Measurements from ENCODE around the gene DNAJC1. TPM values are rescaled to one million over a fixed set of nuclear protein-coding genes. Genes with fewer than 3 reads are reported as not detected.
"Not testable (repeated sequence)": the region's sequence is repeated elsewhere in the genome, so short reads cannot be mapped to it uniquely, and the experiment has no call there.

Gene DNAJC1
- total and polyA plus RNA-seq, 4 donors: 21.2 to 48.1 (median 32.5) TPM

GRCh38 chr10:21721000-21721665 lies 282.4 kb downstream of the DNAJC1 start (continued):
- TF ChIP-seq, protein P1, sequence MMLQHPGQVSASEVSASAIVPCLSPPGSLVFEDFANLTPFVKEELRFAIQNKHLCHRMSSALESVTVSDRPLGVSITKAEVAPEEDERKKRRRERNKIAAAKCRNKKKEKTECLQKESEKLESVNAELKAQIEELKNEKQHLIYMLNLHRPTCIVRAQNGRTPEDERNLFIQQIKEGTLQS (IDR thresholded peaks at IDR 0.05): no peak

DNA sequence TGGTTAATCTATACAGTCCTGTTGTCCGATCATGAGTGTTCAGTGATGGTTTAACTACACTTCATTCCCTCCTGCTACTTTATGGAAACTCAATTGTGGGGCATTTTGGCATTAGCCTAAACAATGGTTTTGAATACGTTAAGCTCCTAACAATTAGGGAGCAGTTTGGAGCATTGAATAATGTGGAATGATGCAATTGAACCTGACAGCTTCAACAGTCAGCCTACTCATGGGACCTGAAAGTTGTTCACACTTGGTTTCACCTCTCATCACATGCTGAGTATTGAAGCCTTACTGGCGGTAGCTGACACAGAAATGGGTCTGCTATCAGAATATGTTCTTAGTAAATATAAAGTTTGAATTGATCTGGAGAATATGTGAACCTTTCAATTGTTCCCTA lies 283.4 kb downstream of the DNAJC1 start:
- Histone ChIP-seq H3K9me3 (ENCODE audit: control insufficient read depth in 4 of 4, low read length in 3 of 4) (no peaks in the 10 kb centered on the region), H3K27ac (ENCODE audit: low read depth in 1 of 2, low read length in 2 of 2) (no peak overlapping the region), H3K4me1 (ENCODE audit: control insufficient read depth in 4 of 4, insufficient read depth in 4 of 4, low read length in 3 of 4) (peaks cover 0 to 10% (median 8%) of the 10 kb centered on the region in 4 donors), H3K36me3 (ENCODE audit: control insufficient read depth in 4 of 4, insufficient read depth in 3 of 4, low read depth in 1 of 4, low read length in 3 of 4) (peaks cover 0 to 12% (median 9%) of the 10 kb centered on the region in 4 donors), H3K4me3 (ENCODE audit: low read depth in 1 of 3, low read length in 3 of 3) (no peak overlapping the region), H3K9ac (ENCODE audit: low read depth in 1 of 2, low read length in 2 of 2) (no peak overlapping the region), H3K27me3 (ENCODE audit: control insufficient read depth in 4 of 4, insufficient read depth in 4 of 4, low read length in 3 of 4) (no peaks in the 10 kb centered on the region)
- 96% methylated on average over 3 of the region's 3 CpGs for WGBS
- no peak for TF ChIP-seq RAD21 (IDR thresholded peaks at IDR 0.05)
- TF ChIP-seq, protein P1 (IDR thresholded peaks at IDR 0.05): no peak
- no peak for TF ChIP-seq JUND (IDR thresholded peaks at IDR 0.05)
- no peak for TF ChIP-seq EGR1 (IDR thresholded peaks at IDR 0.05; ENCODE audit: low read depth in 2 of 2)
- TF ChIP-seq GABPA (IDR thresholded peaks at IDR 0.05 in 1 of 2, conservative IDR thresholded peaks at IDR 0.05 in 1 of 2): no peak
- no peak for TF ChIP-seq RXRA (IDR thresholded peaks at IDR 0.05)
- TF ChIP-seq NR2F2 (IDR thresholded peaks at IDR 0.05): no peak
- TF ChIP-seq REST (IDR thresholded peaks at IDR 0.05): no peak
- DNase-seq (ENCODE audit: low spot score): no peak

GRCh38 chr10:21719502-21719901 lies 284.0 kb downstream of the DNAJC1 start:
- TF ChIP-seq EGR1 (IDR thresholded peaks at IDR 0.05; ENCODE audit: low read depth in 2 of 2): no peak
- no peak for TF ChIP-seq SP1 (IDR thresholded peaks at IDR 0.05)
- TF ChIP-seq, protein P1 (IDR thresholded peaks at IDR 0.05): no peak
- TF ChIP-seq FOXA1 (IDR thresholded peaks at IDR 0.05): no peak
- no peak for TF ChIP-seq JUND (IDR thresholded peaks at IDR 0.05)
- TF ChIP-seq RAD21 (IDR thresholded peaks at IDR 0.05): no peak
- TF ChIP-seq ZBTB33 (IDR thresholded peaks at IDR 0.05): no peak
- no peak for TF ChIP-seq YY1 (IDR thresholded peaks at IDR 0.05)
- TF ChIP-seq HNF4A (conservative IDR thresholded peaks at IDR 0.05): no peak
- TF ChIP-seq GABPA (IDR thresholded peaks at IDR 0.05 in 1 of 2, conservative IDR thresholded peaks at IDR 0.05 in 1 of 2): no peak
- TF ChIP-seq, protein P2, sequence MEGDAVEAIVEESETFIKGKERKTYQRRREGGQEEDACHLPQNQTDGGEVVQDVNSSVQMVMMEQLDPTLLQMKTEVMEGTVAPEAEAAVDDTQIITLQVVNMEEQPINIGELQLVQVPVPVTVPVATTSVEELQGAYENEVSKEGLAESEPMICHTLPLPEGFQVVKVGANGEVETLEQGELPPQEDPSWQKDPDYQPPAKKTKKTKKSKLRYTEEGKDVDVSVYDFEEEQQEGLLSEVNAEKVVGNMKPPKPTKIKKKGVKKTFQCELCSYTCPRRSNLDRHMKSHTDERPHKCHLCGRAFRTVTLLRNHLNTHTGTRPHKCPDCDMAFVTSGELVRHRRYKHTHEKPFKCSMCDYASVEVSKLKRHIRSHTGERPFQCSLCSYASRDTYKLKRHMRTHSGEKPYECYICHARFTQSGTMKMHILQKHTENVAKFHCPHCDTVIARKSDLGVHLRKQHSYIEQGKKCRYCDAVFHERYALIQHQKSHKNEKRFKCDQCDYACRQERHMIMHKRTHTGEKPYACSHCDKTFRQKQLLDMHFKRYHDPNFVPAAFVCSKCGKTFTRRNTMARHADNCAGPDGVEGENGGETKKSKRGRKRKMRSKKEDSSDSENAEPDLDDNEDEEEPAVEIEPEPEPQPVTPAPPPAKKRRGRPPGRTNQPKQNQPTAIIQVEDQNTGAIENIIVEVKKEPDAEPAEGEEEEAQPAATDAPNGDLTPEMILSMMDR (IDR thresholded peaks at IDR 0.05; ENCODE audit: low read depth, low read length, missing input control): no peak
- TF ChIP-seq, protein P3, sequence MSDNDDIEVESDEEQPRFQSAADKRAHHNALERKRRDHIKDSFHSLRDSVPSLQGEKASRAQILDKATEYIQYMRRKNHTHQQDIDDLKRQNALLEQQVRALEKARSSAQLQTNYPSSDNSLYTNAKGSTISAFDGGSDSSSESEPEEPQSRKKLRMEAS (IDR thresholded peaks at IDR 0.05): no peak
- no peak for TF ChIP-seq RXRA (IDR thresholded peaks at IDR 0.05)
- DNase-seq (ENCODE audit: low spot score): no peak
- H3K27ac ChIP-seq (ENCODE audit: low read depth in 1 of 2, low read length in 2 of 2): no peak overlapping the region
- H3K4me1 ChIP-seq (ENCODE audit: control insufficient read depth in 4 of 4, insufficient read depth in 4 of 4, low read length in 3 of 4): peaks cover 0 to 6% (median 2%) of the 10 kb centered on the region in 4 donors
- H3K4me3 ChIP-seq (ENCODE audit: low read depth in 1 of 3, low read length in 3 of 3): no peak overlapping the region
- no peak overlapping the region for H3K9ac ChIP-seq (ENCODE audit: low read depth in 1 of 2, low read length in 2 of 2)
- no peaks in the 10 kb centered on the region for H3K9me3 ChIP-seq (ENCODE audit: control insufficient read depth in 4 of 4, low read length in 3 of 4)
- H3K36me3 ChIP-seq (ENCODE audit: control insufficient read depth in 4 of 4, insufficient read depth in 3 of 4, low read depth in 1 of 4, low read length in 3 of 4): peaks cover 0 to 16% (median 12%) of the 10 kb centered on the region in 4 donors
- no peaks in the 10 kb centered on the region for H3K27me3 ChIP-seq (ENCODE audit: control insufficient read depth in 4 of 4, insufficient read depth in 4 of 4, low read length in 3 of 4)
- 61% methylated on average over 1 of the region's 1 CpG for WGBS

GRCh38 chr10:21717437-21718054 lies 286.0 kb downstream of the DNAJC1 start:
- not testable (repeated sequence) for H3K27me3 ChIP-seq (ENCODE audit: control insufficient read depth in 4 of 4, insufficient read depth in 4 of 4, low read length in 3 of 4); H3K9me3 ChIP-seq (ENCODE audit: control insufficient read depth in 4 of 4, low read length in 3 of 4); H3K27ac ChIP-seq (ENCODE audit: low read depth in 1 of 2, low read length in 2 of 2); H3K4me3 ChIP-seq (ENCODE audit: low read depth in 1 of 3, low read length in 3 of 3); H3K4me1 ChIP-seq (ENCODE audit: control insufficient read depth in 4 of 4, insufficient read depth in 4 of 4, low read length in 3 of 4); H3K9ac ChIP-seq (ENCODE audit: low read depth in 1 of 2, low read length in 2 of 2); DNase-seq (ENCODE audit: low spot score)
- WGBS: 92% methylated on average over 3 of the region's 3 CpGs
- peaks cover under 1 to 22% (median 18%) of the 10 kb centered on the region in 4 donors for H3K36me3 ChIP-seq (ENCODE audit: control insufficient read depth in 4 of 4, insufficient read depth in 3 of 4, low read depth in 1 of 4, low read length in 3 of 4)

Measured in liver (tissue), 9 donors.